T follicular helper cell (primary cell): ENCODE data around the gene CLEC10A.
"Not testable (repeated sequence)": the region's sequence is repeated elsewhere in the genome, so short reads cannot be mapped to it uniquely, and the experiment has no call there.

Experiments used
- DNase-seq: peaks from one replicate; pipeline ENCODE4 v3.0.0-alpha.2; 2020; ENCODE audit warnings: low read depth

CLEC10A gene

DNA sequence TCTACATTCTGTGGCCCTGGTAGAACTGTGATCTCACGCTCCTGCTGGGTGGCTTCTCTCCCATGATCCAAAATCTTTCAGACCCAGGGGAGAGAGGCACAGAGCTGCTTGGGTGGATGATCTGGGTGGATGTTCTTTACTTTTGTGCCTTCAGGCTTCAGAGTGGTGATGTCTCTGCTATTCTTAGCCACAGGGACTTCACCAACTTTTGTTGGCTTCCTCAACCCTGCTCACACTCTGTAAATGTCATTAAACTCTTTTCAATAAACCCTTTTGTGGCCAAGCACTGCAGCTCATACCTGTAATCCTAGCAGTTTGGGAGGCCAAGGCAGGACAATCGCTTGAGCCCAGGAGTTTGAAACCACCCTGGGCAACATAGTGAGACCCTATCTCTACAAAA is 7.6 kb downstream of the CLEC10A start:
- DNase-seq: no peak

DNA sequence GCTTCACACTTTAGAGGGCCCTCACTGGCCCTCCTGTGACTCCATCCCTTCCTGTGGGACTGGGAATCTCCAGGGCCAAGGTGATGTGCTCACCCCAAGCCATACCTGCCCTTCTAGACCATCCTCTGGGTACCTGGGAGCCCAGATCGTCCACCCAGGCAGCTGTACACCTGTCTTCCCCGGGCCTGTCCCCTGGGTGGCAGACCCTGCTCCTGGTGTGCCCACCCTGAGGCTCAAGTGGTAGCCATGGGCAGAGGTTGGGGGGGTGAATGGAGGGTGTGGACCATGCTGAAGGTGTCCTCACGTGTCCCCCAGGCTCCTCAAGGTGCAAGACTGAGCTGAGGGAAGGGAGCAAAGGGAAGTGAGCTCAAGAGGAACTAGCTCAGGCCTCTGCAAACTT is 9.3 kb downstream of the CLEC10A start:
- no peak for DNase-seq

DNA sequence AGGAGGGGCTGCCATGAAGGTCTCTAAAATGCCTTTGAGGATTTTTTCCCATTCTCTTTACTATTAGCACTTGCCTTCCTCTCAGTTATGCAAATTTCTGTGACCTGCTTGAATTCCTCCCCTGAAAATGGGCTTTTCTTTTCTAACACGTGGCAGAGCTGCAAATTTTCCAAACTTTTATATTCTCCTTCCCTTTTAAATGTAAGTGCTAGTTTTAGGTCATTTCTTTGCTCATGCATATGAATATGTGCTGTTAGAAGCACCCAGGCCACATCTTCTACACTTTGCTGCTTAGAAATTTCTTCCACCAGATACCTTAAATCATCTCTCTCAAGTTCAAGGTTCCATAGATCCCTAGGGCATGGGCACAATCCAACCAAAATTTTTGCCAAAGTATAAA is 11.8 kb downstream of the CLEC10A start:
- no peak for DNase-seq

DNA sequence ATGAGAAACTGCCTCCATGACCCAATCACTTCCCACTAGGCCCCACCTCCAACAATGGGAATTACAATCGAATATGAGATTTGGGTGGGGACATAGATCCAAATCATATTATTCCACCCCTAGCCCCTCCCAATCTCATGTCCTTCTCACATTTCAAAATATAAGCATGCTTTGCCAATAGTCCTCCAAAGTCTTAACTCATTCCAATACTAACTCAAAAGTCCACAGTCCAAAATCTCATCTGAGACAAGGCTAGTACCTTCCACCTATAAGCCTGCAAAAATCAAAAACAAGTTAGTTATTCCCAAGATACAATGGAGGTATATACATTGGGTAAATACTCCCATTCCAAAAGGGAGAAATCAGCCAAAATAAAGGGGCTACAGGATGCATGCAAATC is 12.9 kb downstream of the CLEC10A start:
- DNase-seq: no peak

DNA sequence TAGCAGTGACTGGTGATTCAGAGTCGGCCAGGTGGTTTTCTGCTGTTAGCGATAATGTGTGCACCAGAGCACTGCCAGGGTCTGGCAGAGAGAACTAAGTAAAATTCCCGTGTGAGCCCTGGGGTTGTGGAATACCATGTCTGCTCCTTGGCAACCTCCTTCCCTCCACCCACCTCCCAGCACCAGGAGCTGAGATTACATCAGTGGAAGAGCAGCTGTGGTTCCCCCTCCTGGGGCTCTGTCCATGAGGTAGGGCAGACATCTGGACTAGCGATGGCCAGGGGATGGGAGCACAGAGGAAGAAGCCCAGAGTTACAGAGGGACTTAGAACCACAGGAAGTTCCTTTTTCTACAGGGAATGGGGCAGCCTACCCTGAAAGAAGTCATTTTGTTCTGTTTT is 15.8 kb downstream of the CLEC10A start:
- DNase-seq: no peak

DNA sequence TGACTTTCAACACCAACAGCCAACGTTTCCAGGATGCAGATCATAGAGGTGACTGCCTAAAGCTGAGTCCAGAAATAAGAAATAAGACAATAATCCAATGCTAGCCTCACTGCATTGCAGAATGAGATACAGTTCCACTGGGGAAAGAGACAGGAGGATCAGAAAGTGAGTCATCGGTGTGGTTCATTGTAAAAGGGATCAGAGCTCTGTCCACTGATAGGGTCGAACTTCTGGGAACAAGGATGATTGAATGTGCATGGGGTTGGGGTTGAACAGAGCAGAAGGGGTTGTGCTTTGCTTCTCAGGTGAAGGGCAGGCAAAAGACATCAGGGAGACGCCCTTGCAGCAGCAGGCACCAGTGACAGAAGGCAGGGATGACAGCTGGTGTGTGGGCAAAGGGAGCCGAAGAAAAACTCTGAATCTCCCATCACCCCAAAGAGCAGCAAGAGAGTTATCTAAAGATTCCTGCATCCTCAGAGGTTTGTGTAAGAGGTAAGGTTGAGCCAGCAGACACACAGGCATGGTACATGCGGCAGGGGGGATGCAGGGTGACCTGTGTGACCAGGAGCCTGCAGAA is 16.4 kb downstream of the CLEC10A start:
- no peak for DNase-seq

DNA sequence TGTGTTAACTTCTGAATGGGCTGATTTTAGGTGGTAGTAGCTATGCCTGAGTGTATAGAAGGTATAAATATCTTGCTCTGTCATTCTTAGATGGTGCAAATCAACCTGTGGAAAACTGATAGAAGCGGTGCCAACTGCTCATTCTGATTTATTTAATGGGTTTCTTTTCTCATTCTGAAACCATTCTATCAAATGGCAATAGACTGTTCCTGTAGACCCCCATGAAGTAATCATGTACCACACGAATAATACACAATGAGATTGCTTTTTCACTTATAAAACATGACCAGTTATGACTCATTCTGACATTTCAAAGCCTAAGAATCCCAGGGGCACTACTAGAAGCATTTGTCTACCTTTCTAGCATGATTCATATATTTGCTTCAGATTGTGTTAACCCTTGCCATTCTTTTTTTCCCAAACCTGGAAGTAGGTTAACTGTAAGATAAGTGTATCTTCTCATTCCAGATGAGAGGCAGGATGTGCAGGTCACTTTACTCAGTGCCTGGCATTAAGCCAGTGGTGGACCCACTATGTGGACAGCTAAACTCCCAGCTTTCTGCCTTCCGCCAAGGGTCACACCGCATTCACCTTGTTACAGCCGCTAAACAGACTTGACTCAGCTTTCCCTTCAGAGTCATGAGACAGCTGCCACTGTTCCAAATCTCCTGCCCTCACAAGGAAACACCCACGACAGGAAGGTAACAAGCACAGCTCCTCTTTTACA is 19.7 kb downstream of the CLEC10A start:
- DNase-seq: no peak

DNA sequence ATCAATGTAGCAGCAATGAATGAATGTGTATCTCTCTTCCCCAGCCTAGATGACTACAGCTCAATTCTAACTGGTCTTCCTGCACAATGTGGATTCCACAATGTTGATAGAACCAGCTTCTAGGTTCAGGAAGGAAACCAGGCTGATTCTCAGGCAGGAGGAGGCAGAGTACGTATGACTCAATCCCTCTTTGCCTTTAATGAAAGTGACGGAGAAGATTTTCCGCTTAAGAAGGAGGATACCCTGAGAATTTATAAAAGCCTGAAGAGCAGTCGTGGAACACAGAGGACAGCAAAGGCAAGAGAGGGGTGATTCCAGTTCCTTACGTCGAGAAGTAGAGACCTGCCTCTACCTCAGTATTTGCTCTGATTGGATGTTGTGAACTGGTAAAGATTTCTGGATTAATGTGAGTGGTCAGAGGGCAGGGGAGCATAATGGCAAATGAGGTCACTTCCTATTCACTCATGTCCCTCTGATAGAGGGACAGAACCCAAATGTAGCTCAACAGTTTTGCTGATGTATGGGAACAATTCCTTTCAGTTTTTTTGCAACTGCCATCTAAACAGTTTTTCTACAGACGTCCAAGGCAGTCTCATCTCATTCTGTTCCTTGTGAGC is 21.1 kb downstream of the CLEC10A start:
- DNase-seq: no peak

DNA sequence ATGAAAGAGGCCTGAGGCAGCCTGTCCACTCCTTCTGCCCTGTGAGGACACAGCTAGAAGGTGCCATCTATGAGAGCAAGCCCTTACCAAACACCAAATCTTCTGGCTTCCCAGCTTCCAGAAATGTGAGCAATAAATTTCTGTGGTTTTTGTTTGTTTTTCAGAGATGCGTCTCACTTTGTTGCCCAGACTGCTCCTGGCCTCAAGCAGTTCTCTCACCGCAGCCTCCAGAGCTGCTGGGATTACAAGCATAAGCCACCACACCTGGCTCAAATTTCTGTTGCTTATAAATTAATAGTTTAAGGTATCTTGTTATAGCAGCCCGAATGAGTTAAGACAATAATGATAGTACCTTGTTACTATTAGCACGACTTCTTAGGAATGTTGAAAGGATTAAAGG is 23.7 kb downstream of the CLEC10A start:
- DNase-seq: no peak

DNA sequence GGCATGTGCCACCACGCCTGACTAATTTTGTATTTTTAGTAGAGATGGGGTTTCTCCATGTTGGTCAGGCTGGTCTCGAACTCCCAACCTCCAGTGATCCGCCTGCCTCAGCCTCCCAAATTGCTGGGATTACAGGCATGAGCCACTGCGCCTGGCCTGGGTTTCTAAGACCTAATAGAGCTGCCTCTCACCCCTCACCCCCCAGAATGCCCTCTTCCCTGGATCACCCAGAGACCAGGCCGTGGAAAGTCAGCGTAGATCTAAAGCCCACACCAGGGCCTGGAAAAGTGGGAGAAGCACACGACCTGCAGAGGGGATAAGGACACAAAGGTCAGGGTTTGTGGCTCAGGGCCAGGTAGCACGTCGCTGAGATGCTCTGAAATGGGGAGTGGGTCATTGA is 29.5 kb downstream of the CLEC10A start:
- not testable (repeated sequence) for DNase-seq

DNA sequence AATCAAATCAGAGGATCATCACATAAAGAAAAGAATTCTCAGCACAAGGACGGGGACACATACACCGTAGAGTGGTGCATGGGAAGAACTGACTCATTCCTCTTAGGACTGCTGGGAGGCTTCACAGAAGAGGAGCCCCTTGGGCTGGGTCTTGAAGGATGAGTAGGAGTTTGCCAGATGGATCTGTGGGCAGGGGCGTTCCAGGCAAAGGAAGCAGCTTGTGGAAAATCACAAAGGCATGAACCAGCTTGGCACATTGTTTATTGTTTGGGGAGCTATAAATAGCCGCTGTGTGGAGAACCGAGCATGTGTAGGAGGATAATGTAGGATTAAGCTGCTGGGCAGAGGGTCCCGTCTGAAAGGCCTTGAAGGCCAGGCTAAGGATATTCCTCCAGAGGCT is 31.1 kb downstream of the CLEC10A start:
- DNase-seq: no peak

DNA sequence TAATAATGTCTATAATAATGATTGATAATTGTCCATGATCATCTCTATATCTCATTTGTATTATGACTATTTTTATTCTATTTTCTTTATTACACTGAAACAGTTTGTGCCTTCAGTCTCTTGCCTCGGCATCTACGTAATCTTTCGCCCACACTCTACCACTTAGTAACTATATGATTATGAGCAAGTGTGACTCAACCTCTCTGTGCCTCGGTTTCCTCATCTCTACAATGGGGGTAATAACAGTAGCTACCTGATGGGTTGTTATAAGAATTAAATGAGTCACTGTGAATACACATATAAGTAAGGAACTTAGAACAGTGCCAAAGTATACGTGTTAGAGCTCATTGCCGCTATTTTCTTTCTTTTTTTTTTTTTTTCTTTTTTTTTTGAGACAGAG is 32.5 kb downstream of the CLEC10A start:
- no peak for DNase-seq

DNA sequence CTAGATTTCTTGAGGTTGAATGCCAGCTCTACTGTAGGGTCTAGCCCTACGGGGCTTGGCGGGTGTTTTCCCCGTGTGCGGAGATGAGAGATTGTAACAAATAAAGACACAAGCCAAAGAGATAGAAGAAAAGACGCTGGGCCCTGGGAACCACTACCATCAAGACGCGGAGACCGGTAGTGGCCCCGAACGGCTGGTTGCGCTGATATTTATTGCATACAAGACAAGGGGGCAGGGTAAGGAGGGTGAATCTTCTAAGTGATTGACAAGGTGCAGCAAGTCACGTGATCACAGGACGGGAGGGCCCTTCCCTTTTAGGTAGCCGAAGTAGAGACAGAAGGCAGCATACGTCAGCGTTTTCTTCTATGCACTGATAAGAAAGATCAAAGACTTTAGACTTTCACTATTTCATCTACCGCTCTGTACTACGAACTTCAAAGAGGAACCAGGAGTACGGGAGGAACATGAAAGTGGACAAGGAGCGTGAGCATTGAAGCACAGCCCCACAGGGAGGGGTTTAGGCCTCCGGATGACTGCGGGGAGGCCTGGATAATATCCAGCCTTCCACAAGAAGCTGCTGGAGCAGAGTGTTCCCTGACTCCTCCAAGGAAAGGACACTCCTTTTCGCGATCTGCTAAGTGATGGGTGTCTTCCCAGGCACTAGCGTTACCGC is 33.2 kb downstream of the CLEC10A start:
- DNase-seq: peak; percentile 73

DNA sequence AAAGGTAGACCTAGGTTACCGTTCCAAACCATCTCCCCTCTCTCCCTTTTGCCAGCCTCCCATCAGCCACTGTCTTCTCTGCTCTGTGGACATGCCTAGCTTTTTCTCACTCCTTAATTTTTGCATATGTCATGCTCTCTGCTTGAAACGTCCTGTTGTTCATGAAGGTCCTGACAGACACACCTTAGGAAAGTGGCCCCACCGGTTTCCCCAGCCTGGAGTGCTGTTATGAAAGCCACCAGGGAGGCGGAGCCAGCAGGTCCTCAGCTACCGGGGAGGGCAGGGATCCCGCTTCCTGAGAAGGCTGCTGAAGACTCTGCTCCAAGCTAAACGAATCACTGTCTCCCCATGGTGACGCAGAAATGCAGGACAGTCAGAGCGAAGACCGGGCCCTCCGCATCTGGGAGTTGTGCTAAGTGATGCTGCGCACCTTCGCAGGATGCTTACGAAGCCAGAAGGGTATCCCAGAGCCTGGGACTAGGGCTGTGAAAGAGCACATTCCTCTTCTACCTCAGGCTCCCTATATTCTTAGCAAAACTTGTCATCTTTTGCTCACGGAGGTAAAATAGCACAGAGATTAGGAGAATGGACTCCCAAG is 33.8 kb downstream of the CLEC10A start:
- no peak for DNase-seq

DNA sequence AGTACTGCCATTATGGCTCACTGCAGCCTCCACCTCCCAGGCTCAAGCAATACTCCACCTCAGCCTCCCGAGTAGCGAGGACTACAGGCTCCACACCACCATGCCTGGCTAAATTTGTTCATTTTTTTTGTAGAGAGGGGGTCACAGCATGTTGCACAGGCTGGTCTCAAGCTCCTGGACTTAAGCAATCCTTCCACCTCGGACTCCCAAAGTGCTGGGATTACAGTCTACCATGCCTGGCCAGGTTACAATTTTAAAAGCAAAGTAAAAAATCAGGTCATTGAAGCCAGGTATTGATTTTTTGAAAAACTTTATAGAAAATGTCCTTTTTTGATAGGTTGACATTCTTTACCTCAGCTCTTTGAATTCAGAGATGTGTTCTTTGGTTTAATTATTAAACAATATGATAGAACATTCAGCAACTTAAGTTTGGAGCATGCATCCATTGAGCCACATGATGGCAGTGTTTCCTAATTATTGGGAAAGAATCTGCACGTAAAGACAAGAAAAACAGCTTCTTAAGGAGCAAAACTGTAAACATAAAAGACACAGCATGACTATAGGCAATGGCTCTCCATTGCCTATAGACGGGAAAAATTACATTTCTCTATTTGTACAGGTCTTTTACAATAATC is 34.4 kb downstream of the CLEC10A start:
- peak; percentile 34 for DNase-seq

DNA sequence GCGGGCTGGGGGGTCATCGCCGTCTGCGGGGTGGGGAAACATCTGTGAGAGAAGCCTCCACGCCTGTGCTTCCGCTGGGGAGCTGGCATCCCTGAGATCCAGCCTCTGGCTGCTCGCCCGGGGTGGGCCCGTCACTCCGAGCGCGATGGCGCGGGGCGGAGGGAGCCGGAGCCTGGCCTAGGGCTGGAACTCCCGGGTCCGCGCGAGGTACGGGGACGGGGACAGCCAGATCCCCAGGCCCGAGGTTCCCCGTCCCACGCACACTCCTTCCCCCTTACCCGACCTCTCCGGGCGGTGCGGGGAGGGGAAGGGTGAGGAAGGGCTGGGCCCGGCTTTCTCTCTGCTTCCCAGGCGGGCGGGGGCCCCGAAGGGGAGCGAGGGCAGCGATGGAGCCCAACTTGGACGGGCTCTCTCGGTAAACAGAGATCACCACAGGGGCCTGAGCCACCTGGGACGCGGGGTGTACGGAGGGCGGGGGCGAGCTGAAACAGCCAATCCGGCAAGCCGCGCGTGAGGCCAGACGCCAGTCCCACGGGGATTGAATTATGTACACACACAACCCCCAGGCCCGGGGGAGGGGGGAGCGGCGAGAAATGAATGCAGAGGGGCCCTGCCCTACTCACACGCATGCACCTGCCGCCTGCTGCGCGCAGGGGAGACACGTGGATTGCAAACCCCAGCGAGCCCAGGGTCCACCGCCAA is 36.4 kb downstream of the CLEC10A start, which contains the start of gene SLC16A11:
TSS of gene SLC16A11 (minus strand) at position 596 of the 702 bp plus-strand sequence. CDS start at position 17, 579 bp downstream.
- DNase-seq: no peak

DNA sequence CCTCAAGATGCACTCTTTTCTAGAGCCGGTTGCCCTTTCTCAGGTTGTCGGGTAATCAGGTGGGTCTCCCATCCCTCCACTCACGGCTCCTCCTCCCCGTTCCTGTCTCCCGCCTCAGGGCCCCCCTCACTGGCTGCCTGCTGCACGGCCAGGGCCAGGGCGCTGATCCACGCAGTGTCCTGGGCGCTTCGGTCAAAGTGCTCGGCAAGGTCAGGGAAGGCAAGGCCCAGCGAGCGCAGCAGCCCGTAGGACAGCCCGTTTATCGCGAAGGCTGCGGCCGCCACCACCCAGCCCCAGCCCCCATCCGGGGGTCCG is 36.9 kb downstream of the CLEC10A start:
- DNase-seq: no peak

DNA sequence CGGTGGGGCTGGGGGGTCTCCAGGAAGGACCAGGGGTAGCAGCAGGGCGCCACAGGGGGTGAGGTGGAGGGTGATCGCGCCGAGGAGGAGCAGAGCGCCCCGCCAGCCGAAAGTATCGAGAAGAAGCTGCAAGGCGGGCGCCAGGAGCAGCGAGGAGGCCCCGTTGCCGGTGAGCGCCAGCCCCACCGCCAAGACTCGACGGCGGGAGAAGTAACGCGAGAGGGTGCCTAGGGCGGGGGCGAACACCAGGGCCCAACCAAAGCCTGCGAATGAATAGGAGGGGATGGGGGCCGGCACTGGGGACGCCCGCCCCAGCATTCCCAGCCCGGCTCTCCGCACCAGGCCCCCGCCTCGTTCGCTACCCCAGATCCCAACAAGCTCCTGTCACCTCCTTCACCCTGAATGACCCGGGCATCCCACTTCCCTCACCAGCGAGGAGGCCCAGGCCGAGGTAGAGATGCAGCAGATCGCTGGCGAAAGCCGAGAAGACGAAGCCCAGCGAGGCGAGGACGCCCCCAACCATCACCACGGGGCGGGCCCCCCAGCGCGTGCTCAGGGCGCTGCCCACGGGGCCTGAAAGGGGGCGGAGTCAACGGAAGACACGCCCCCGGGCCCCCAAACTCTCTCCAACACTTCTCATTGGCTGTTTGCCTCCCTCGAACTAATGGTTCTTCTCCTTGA is 37.4 kb downstream of the CLEC10A start:
- DNase-seq: peak; percentile 28

DNA sequence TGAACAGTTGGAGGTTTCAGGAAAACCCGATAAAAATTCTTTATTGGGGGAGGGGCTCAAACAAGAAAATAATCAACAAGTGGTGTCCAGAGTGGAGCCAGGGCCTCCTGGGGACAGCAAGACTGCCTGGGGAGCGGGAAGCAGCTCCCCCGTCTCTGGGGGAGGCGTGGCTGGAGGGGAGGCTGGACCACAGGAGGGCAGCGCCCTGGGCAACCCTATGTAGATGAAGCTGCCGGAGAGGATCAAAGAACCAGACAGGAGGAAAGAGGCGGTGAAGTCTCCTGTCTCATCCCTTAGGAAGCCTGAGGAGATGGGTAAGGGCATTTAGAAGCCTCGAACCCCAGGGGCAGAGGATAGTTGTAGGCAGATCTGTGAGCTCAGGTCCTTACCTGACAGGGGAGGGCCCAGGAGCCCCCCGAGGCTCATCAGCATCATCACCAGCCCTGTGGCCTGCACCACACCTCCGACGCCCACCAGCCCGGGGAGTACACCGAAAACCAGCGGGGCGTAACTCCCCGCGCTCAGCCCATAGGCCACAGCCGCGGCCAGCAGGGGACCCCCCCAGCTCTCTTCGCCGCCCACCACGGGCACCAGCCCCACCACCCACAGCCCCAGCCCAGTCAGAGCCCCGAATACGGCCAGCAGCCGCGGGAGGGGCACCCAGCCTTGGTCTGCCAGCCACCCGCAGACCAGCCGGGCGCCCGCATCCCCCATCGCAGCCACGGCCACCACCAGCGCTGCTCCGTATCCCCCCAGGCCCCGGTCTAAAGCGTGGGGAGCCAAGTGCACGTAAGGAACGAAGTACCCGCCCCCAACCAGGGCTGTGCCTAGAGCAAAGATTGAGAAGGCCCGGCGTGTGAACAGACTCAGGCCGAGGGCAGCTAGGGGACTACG is 38.2 kb downstream of the CLEC10A start:
- DNase-seq: no peak

DNA sequence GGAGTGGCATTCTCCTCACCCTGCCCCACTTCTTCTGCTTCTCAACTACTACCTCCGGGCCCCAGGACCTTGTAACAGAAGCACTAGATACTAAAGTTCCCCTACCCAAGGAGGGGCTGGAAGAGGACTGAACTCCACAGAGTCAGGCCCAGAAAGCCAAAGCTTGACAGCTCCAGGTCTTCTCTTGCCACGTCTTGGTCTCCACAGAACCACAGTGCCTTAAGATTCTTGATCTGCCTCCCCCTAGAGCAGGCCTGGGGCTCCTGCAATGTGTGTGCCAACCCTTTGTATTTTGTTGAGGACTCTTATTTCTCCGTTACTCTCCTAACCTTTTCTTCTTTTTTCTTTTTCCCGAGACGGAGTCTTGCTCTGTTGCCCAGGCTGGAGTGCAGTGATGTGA is 40.2 kb downstream of the CLEC10A start:
- no peak for DNase-seq
